Left lung (tissue), 10 donors: ENCODE data around the gene TUBGCP2. TPM values are rescaled to one million over a fixed set of nuclear protein-coding genes. Genes with fewer than 3 reads are reported as not detected.

Experiments used
- ATAC-seq: fragments of 200-7000 bp; cut with Tn5 transposase; one replicate; pipeline ENCODE4 v1.9.1; 2020; ENCODE audit warnings: moderate library complexity
- DNase-seq, 4 donors: peaks; one replicate each; pipeline ENCODE4 v3.0.0-alpha.2; 2013 to 2020
- H3K27ac ChIP-seq, 2 donors: fragments of 200-600 bp; sonication (generic) in 1 of 2; one replicate each; pipeline versions ENCODE4 v1.5.0 to v1.8.0; 2020 to 2021
- H3K27me3 ChIP-seq, 2 donors: fragments of 200-600 bp; sonication (generic) in 1 of 2; one replicate each; pipeline versions ENCODE4 v1.5.0 to v1.8.0; 2020 to 2021
- H3K36me3 ChIP-seq, 2 donors: fragments of 200-600 bp; sonication (generic) in 1 of 2; one replicate each; pipeline versions ENCODE4 v1.5.0 to v1.8.0; 2020 to 2021
- H3K4me1 ChIP-seq, 2 donors: fragments of 200-600 bp; one replicate each; pipeline ENCODE4 v1.8.0; 2021
- H3K4me3 ChIP-seq, 2 donors: fragments of 200-600 bp; sonication (generic) in 1 of 2; one replicate each; pipeline versions ENCODE4 v1.5.0 to v1.8.0; 2020 to 2021; ENCODE audit warnings: mild to moderate bottlenecking in 1 of 2
- H3K9me3 ChIP-seq, 2 donors: fragments of 200-600 bp; sonication (generic) in 1 of 2; one replicate each; pipeline versions ENCODE4 v1.5.0 to v1.8.0; 2020 to 2021
- CTCF ChIP-seq, 2 donors: fragments of 200-600 bp; sonication (generic) in 1 of 2; IDR thresholded peaks; one replicate each; pipeline versions ENCODE4 v1.5.0 to v1.8.0; 2021; ENCODE audit warnings: antibody characterized with exemption in 2 of 2
- intact Hi-C, 2 donors: fragments of 100-400 bp; cut with DNase I; formaldehyde crosslinking; loops; one replicate each; pipeline versions ENCODE4 v1.11.2 to v1.14.2; 2022
- polyA plus RNA-seq, 6 donors: library from polyadenylated mRNA; unstranded; fragments of 120-200 nt; gene quantifications; one replicate each; pipeline ENCODE4 v1.2.1, GENCODE V29; 2013; ENCODE audit not compliant: insufficient read length in 6 of 6
- total RNA-seq, 2 donors: library from RNA; stranded (reverse); fragmentation: NEBNext Ultra II Directional; extraction: Animal tissue kit (Norgen Biotek cat#: 25700); gene quantifications; one replicate each; pipeline ENCODE4 v1.2.1, GENCODE V29; 2021
- donor health status: DM: no; HTN: yes; CAD: no.
- donor health status: DM: no; HTN: no; CAD: no.

Gene TUBGCP2
- total and polyA plus RNA-seq, 8 donors, result 44.2 to 62.3 (median 52.1) TPM

GRCh38 chr10:133355991-133356390 is 47.3 kb upstream of the TUBGCP2 start:
- H3K9me3 ChIP-seq, result no peaks in the 10 kb centered on the region
- peaks cover 0 to 26% of the 10 kb centered on the region in 2 donors for H3K27me3 ChIP-seq
- peaks cover 0 to 10% of the 10 kb centered on the region in 2 donors for H3K36me3 ChIP-seq
- H3K27ac ChIP-seq, result no peak overlapping the region
- no peak for ATAC-seq
- intact Hi-C loops, result no loop called here
- H3K4me1 ChIP-seq, result peaks cover 6 to 15% of the 10 kb centered on the region in 2 donors
- no peak for TF ChIP-seq CTCF (IDR thresholded peaks at IDR 0.05)
- DNase-seq, result no peak
- no peak overlapping the region for H3K4me3 ChIP-seq

GRCh38 chr10:133355266-133355665 is 46.6 kb upstream of the TUBGCP2 start:
- no peaks in the 10 kb centered on the region for H3K9me3 ChIP-seq
- no peak overlapping the region for H3K4me3 ChIP-seq
- peaks cover 0 to 10% of the 10 kb centered on the region in 2 donors for H3K36me3 ChIP-seq
- intact Hi-C loops, result no loop called here
- H3K4me1 ChIP-seq, result peaks cover 6 to 15% of the 10 kb centered on the region in 2 donors
- no peak overlapping the region for H3K27ac ChIP-seq
- H3K27me3 ChIP-seq, result peaks cover 0 to 33% of the 10 kb centered on the region in 2 donors
- TF ChIP-seq CTCF (IDR thresholded peaks at IDR 0.05), result no peak
- ATAC-seq (no peak), DNase-seq (peak in 1 of 4 donors; percentile 54)

- ATAC-seq, result no peak
- no peak overlapping the region for H3K27ac ChIP-seq
- H3K9me3 ChIP-seq, result no peaks in the 10 kb centered on the region
- intact Hi-C loops, result no loop called here
- H3K27me3 ChIP-seq, result peaks cover 0 to 38% of the 10 kb centered on the region in 2 donors
- TF ChIP-seq CTCF (IDR thresholded peaks at IDR 0.05), result no peak
- peak in 1 of 4 donors; percentile 58 for DNase-seq
- H3K36me3 ChIP-seq, result peaks cover 0 to 10% of the 10 kb centered on the region in 2 donors
- no peak overlapping the region for H3K4me3 ChIP-seq
- H3K4me1 ChIP-seq, result peaks cover 6 to 15% of the 10 kb centered on the region in 2 donors
These were observed 46.1 kb upstream of the TUBGCP2 start for GRCh38 chr10:133354672-133355240.

GRCh38 chr10:133353988-133354605 is 45.4 kb upstream of the TUBGCP2 start:
- peak in 1 of 4 donors; percentile 59 for DNase-seq
- intact Hi-C loops, result no loop called here

More at GRCh38 chr10:133353988-133354605, 45.4 kb upstream of the TUBGCP2 start:
- H3K4me1 ChIP-seq, result peaks cover 6 to 15% of the 10 kb centered on the region in 2 donors
- no peak overlapping the region for H3K27ac ChIP-seq
- H3K36me3 ChIP-seq, result peaks cover 0 to 10% of the 10 kb centered on the region in 2 donors
- no peak for TF ChIP-seq CTCF (IDR thresholded peaks at IDR 0.05)
- no peaks in the 10 kb centered on the region for H3K9me3 ChIP-seq
- peaks cover 0 to 45% of the 10 kb centered on the region in 2 donors for H3K27me3 ChIP-seq
- no peak overlapping the region for H3K4me3 ChIP-seq
- ATAC-seq, result no peak
